Neuron (in vitro differentiated cells): Measurements from ENCODE around the gene PIK3CA.
"Not testable (repeated sequence)": the region's sequence is repeated elsewhere in the genome, so short reads cannot be mapped to it uniquely, and the experiment has no call there.

Source experiments
- H2AFZ ChIP-seq: one replicate; pipeline ENCODE4 v1.6.1; 2013; ENCODE audit warnings: low read depth, mild to moderate bottlenecking, inconsistent platforms, low read length, moderate library complexity
- H3K27me3 ChIP-seq: one replicate; pipeline ENCODE4 v1.6.1; 2013; ENCODE audit warnings: low read length; ENCODE audit not compliant: insufficient read depth
- H3K36me3 ChIP-seq: one replicate; pipeline ENCODE4 v1.6.1; 2013; ENCODE audit warnings: low read length; ENCODE audit not compliant: insufficient read depth
- H3K4me1 ChIP-seq: one replicate; pipeline ENCODE4 v1.6.1; 2013; ENCODE audit warnings: low read length; ENCODE audit not compliant: insufficient read depth
- H3K4me3 ChIP-seq: 2 replicates; pipeline ENCODE4 v1.5.1; 2013; ENCODE audit warnings: mild to moderate bottlenecking, low read length, moderate library complexity
- H3K9me3 ChIP-seq: one replicate; pipeline ENCODE4 v1.6.1; 2013; ENCODE audit warnings: low read length

PIK3CA gene

DNA sequence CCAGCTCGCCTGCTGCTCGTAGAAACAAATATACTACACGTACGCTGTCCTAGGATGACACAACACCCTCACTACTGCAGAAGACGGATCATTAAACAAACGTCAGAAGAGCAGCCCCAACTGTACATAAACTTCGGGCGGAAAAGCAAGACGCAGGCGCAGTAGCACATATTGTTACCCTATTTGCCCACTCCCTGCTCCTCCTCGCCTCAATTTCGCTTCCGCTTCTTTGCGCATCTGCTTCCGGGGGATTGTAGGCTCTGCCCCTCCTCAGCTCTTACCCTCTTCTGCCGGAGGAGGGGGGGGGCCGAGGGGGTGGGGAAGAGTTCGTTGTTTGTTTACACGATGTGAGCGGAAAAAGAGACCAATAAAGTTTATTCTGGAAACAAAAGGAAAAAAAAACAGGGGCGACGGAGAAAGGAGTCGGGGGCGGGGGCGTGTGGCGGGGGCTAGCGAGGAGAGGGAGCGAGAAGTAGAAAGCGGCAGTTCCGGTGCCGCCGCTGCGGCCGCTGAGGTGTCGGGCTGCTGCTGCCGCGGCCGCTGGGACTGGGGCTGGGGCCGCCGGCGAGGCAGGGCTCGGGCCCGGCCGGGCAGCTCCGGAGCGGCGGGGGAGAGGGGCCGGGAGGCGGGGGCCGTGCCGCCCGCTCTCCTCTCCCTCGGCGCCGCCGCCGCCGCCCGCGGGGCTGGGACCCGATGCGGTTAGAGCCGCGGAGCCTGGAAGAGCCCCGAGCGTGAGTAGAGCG, at the start of gene PIK3CA:
Gene PIK3CA, plus strand, starts transcription at position 485 of the 743 bp plus-strand sequence. CDS start 50,469 bp downstream, outside the sequence.
- H2AFZ ChIP-seq, result peak within 1 kb of the TSS; percentile 92
- H3K4me1 ChIP-seq, result peaks cover 18% of the 10 kb centered on the region
- no peaks in the 10 kb centered on the region for H3K27me3 ChIP-seq
- H3K36me3 ChIP-seq, result no peaks in the 10 kb centered on the region
- no peaks in the 10 kb centered on the region for H3K9me3 ChIP-seq
- peak within 1 kb of the TSS; percentile 89 for H3K4me3 ChIP-seq

- H3K36me3 ChIP-seq, result no peaks in the 10 kb centered on the region
- H3K9me3 ChIP-seq, result no peaks in the 10 kb centered on the region
- no peaks in the 10 kb centered on the region for H3K4me1 ChIP-seq
- H2AFZ ChIP-seq, result no peak overlapping the region
- H3K27me3 ChIP-seq, result no peaks in the 10 kb centered on the region
- no peak overlapping the region for H3K4me3 ChIP-seq
Measured at GRCh38 chr3:179098388-179099077, 49.6 kb upstream of the PIK3CA start.

DNA sequence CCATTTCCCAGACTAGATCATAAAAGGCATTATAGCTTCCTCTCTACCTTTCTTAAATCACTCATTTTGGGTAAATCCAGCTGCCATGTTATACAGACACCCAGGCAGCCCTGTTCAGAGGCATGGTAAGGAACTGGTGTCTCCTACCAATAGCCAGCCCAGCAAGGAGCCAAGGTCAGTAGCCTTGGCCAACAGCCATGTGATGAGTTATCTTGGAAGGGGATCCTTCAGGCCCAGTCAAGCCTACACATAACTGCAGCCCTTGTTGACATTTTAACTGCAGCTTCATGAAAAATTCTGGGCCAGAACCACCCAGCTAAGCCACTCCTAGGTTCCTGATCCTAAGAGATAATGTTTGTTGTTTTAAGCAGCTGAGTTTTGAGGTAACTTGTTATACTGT, 47.5 kb upstream of the PIK3CA start:
- H3K4me1 ChIP-seq, result no peaks in the 10 kb centered on the region

DNA sequence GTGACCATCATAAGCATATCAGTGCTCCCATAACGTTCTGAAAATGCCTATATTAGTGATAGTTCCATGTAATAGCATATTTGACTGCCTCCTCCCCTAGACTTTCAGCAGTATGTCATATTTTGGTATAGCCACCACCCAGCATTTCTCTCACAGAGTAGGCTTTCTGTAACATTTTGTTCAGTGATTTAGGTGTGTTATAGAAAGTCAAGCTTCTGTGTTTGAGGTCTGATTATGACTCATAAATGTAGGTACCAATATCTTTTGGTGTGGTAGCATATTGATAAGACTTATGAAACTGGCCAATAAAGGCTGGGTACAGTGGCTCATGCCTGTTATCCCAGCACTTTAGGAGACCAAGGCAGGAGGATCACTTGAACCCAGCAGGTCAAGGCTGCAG, 42.3 kb upstream of the PIK3CA start:
- Histone ChIP-seq H3K9me3 (no peaks in the 10 kb centered on the region), H3K4me3 (no peak overlapping the region), H3K27me3 (no peaks in the 10 kb centered on the region), H2AFZ (no peak overlapping the region), H3K4me1 (no peaks in the 10 kb centered on the region), H3K36me3 (no peaks in the 10 kb centered on the region)

More for the DNA sequence above, 47.5 kb upstream of the PIK3CA start:
- Histone ChIP-seq H3K9me3 (no peaks in the 10 kb centered on the region), H3K27me3 (no peaks in the 10 kb centered on the region), H2AFZ (no peak overlapping the region), H3K36me3 (no peaks in the 10 kb centered on the region), H3K4me3 (no peak overlapping the region)

DNA sequence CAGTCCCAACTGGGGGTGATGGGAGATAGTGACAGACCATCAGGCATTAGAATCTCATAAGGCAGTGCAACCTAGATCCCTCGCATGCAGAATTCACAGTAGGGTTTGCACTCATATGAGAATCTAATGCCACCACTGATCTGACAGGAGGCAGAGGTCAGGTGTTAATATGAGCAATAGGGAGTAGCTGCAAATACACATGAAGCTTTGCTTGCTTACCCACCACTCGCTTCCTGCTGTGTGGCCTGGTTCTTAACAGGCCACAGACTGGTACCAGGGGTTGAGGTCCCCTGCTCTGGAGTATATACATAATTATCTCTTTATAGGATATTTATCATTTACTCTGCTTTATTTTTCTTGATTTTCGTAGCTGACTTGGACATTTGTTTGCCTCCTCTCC, 40.5 kb upstream of the PIK3CA start:
- H3K36me3 ChIP-seq, result no peaks in the 10 kb centered on the region
- no peak overlapping the region for H2AFZ ChIP-seq
- no peak overlapping the region for H3K4me3 ChIP-seq
- no peaks in the 10 kb centered on the region for H3K9me3 ChIP-seq
- H3K4me1 ChIP-seq, result no peaks in the 10 kb centered on the region
- H3K27me3 ChIP-seq, result no peaks in the 10 kb centered on the region

DNA sequence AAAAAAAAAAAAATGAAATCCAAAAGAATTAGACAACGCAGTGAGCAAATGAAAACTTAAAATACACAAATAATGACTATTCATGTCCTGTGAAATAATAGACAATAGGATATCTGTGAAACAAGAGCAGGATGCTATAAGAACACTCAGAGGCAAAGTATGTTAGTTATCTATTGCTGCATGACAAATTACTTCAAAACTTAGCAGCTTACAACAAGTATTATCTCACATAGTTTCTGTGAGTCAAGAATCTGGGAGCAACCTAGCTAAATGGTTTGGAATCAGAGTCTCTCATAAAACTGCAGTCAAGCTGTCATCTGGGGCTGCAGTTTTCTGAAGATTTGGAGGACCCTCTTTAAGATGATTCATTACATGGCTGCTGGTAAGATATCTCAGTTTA, 40.1 kb upstream of the PIK3CA start:
- Histone ChIP-seq H2AFZ (no peak overlapping the region), H3K27me3 (no peaks in the 10 kb centered on the region), H3K4me3 (no peak overlapping the region), H3K4me1 (no peaks in the 10 kb centered on the region), H3K36me3 (no peaks in the 10 kb centered on the region), H3K9me3 (no peaks in the 10 kb centered on the region)

DNA sequence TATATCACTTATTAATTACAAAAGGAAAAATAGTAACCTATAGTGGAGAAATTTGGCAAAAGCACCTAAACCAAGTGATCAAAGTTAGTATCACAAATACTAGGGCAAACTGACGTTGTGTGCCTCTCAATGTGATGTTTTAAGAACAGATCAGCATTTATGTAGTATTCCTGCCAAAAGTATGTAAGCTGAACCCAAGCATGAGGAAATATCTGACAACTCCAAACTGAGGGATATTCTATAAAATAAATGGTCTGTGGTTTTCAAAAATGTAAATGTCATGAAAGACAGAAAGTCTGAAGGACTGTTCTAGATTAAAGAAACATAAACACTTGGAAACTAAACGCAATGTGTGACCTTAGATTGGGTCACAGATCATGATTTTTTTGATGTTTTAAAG, 34.3 kb upstream of the PIK3CA start:
- H3K27me3 ChIP-seq, result no peaks in the 10 kb centered on the region
- H3K4me1 ChIP-seq, result no peaks in the 10 kb centered on the region
- no peaks in the 10 kb centered on the region for H3K36me3 ChIP-seq

GRCh38 chr3:179115444-179115843, 32.7 kb upstream of the PIK3CA start:
- not testable (repeated sequence) for H3K36me3 ChIP-seq, H3K27me3 ChIP-seq, H3K4me3 ChIP-seq, H3K4me1 ChIP-seq, H3K9me3 ChIP-seq, H2AFZ ChIP-seq

More for the DNA sequence above, 34.3 kb upstream of the PIK3CA start:
- H2AFZ ChIP-seq, result no peak overlapping the region
- no peaks in the 10 kb centered on the region for H3K9me3 ChIP-seq
- H3K4me3 ChIP-seq, result no peak overlapping the region

- Histone ChIP-seq H3K36me3 (no peaks in the 10 kb centered on the region), H3K4me1 (no peaks in the 10 kb centered on the region), H3K27me3 (no peaks in the 10 kb centered on the region), H3K4me3 (no peak overlapping the region), H3K9me3 (no peaks in the 10 kb centered on the region), H2AFZ (no peak overlapping the region)
Measured at GRCh38 chr3:179116816-179117215, 31.3 kb upstream of the PIK3CA start.

DNA sequence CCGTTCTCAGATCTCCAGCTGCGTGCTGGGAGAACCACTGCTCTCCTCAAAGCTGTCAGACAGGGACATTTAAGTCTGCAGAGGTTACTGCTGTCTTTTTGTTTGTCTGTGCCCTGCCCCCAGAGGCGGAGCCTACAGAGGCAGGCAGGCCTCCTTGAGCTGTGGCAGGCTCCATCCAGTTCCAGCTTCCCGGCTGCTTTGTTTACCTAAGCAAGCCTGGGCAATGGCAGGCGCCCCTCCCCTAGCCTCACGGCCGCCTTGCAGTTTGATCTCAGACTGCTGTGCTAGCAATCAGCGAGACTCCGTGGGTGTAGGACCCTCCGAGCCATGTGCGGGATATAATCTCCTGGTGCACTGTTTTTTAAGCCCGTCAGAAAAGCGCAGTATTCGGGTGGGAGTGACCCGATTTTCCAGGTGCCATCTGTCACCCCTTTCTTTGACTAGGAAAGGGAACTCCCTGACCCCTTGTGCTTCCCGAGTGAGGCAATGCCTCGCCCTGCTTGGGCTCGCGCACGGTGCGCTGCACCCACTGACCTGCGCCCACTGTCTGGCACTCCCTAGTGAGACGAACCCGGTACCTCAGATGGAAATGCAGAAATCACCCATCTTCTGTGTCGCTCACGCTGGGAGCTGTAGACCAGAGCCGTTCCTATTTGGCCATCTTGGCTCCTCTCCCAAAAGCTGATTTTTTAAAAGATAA, 15.8 kb upstream of the PIK3CA start:
- H3K9me3 ChIP-seq, H3K27me3 ChIP-seq, H2AFZ ChIP-seq, H3K4me1 ChIP-seq, H3K4me3 ChIP-seq, H3K36me3 ChIP-seq: not testable (repeated sequence)

- no peaks in the 10 kb centered on the region for H3K9me3 ChIP-seq
- no peak overlapping the region for H3K4me3 ChIP-seq
- H3K36me3 ChIP-seq, result no peaks in the 10 kb centered on the region
- no peak overlapping the region for H2AFZ ChIP-seq
- no peaks in the 10 kb centered on the region for H3K27me3 ChIP-seq
- H3K4me1 ChIP-seq, result no peaks in the 10 kb centered on the region
Measured at GRCh38 chr3:179133575-179133974, 14.6 kb upstream of the PIK3CA start.

- H2AFZ ChIP-seq, result no peak overlapping the region
- H3K4me3 ChIP-seq, result no peak overlapping the region
- no peaks in the 10 kb centered on the region for H3K9me3 ChIP-seq
- no peaks in the 10 kb centered on the region for H3K4me1 ChIP-seq
- no peaks in the 10 kb centered on the region for H3K27me3 ChIP-seq
- H3K36me3 ChIP-seq, result no peaks in the 10 kb centered on the region
Measured at GRCh38 chr3:179136195-179136594, 12.0 kb upstream of the PIK3CA start.

GRCh38 chr3:179141890-179142289, 6.3 kb upstream of the PIK3CA start:
- no peak overlapping the region for H2AFZ ChIP-seq
- no peak overlapping the region for H3K4me3 ChIP-seq
- H3K27me3 ChIP-seq, result no peaks in the 10 kb centered on the region

More at GRCh38 chr3:179141890-179142289, 6.3 kb upstream of the PIK3CA start:
- peaks cover under 1% of the 10 kb centered on the region for H3K4me1 ChIP-seq
- H3K9me3 ChIP-seq, result no peaks in the 10 kb centered on the region
- no peaks in the 10 kb centered on the region for H3K36me3 ChIP-seq
